ENCODE data around the gene CCN2. TPM values are rescaled to one million over a fixed set of nuclear protein-coding genes. Genes with fewer than 3 reads are reported as not detected.
"Not testable (repeated sequence)": the region's sequence is repeated elsewhere in the genome, so short reads cannot be mapped to it uniquely, and the experiment has no call there.

Gene CCN2
- total RNA-seq, 4 donors from 2014 or later: 418 to 749 (median 509) TPM

DNA sequence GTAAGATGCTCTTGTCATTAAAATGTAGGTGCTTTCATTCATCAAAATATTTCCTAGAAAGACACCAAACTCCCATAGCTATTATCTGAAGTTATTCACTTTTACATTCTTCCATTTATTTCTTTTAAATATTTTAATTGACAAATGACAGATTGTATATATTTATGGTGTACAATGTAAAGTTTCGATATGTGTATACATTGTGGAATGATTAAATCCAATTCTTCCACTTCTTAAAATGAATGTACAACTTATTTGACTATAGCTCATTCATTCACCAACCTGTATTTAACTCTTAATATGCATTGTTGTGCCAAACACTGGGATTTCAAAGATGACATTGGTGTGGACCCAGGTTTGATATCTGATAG, 41.0 kb downstream of the CCN2 start:
- TF ChIP-seq POLR2AphosphoS5 (IDR thresholded peaks at IDR 0.05) (no peak), EP300 (IDR thresholded peaks at IDR 0.05) (no peak), POLR2A (IDR thresholded peaks at IDR 0.05; ENCODE audit: low read depth) (no peak)
- TF ChIP-seq, protein P1, sequence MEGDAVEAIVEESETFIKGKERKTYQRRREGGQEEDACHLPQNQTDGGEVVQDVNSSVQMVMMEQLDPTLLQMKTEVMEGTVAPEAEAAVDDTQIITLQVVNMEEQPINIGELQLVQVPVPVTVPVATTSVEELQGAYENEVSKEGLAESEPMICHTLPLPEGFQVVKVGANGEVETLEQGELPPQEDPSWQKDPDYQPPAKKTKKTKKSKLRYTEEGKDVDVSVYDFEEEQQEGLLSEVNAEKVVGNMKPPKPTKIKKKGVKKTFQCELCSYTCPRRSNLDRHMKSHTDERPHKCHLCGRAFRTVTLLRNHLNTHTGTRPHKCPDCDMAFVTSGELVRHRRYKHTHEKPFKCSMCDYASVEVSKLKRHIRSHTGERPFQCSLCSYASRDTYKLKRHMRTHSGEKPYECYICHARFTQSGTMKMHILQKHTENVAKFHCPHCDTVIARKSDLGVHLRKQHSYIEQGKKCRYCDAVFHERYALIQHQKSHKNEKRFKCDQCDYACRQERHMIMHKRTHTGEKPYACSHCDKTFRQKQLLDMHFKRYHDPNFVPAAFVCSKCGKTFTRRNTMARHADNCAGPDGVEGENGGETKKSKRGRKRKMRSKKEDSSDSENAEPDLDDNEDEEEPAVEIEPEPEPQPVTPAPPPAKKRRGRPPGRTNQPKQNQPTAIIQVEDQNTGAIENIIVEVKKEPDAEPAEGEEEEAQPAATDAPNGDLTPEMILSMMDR (IDR thresholded peaks at IDR 0.05): no peak
- Histone ChIP-seq H3K4me1 (peaks cover 0 to 4% (median 3%) of the 10 kb centered on the region in 4 donors), H3K4me3 (no peak overlapping the region), H3K27ac (replicated peaks in 1 of 4) (no peak overlapping the region), H3K27me3 (peaks cover 0 to 2% (median 0%) of the 10 kb centered on the region in 4 donors), H3K36me3 (no peaks in the 10 kb centered on the region), H3K9me3 (no peaks in the 10 kb centered on the region)
- WGBS: 79% methylated on average over 1 of the region's 1 CpG
- intact Hi-C loops (cut with DNase I): loop anchor here (5.0 to 10.0 kb wide), 2 partner anchors 218 to 575 kb away; no protein-coding TSS in a partner anchor
- DNase-seq (ENCODE audit: extremely low spot score): no peak

- DNase-seq (ENCODE audit: extremely low spot score): no peak
- no peaks in the 10 kb centered on the region for H3K4me1 ChIP-seq
- WGBS: 58% methylated on average over 4 of the region's 4 CpGs
- no peak overlapping the region for H3K4me3 ChIP-seq
- intact Hi-C loops (cut with DNase I): loop anchor here (5.0 to 10.0 kb wide), 2 partner anchors 217 to 575 kb away; no protein-coding TSS in a partner anchor
- H3K27ac ChIP-seq (replicated peaks in 1 of 4): no peak overlapping the region
- no peaks in the 10 kb centered on the region for H3K9me3 ChIP-seq
- no peak for TF ChIP-seq POLR2AphosphoS5 (IDR thresholded peaks at IDR 0.05)
- no peak for TF ChIP-seq EP300 (IDR thresholded peaks at IDR 0.05)
- TF ChIP-seq POLR2A (IDR thresholded peaks at IDR 0.05; ENCODE audit: low read depth): no peak
- TF ChIP-seq, protein P1 (IDR thresholded peaks at IDR 0.05): peak; percentile 82 to 94 (median 87)
- peaks cover 0 to 2% (median 0%) of the 10 kb centered on the region in 4 donors for H3K27me3 ChIP-seq
- H3K36me3 ChIP-seq: no peaks in the 10 kb centered on the region
Observed at GRCh38 chr6:131909408-131910218, 41.6 kb downstream of the CCN2 start.

GRCh38 chr6:131908787-131909186, 42.4 kb downstream of the CCN2 start:
- H3K27me3 ChIP-seq; H3K36me3 ChIP-seq; H3K4me1 ChIP-seq; H3K9me3 ChIP-seq; intact Hi-C loops (cut with DNase I); H3K4me3 ChIP-seq; H3K27ac ChIP-seq (replicated peaks in 1 of 4); DNase-seq (ENCODE audit: extremely low spot score): not testable (repeated sequence)
- WGBS: 92% methylated on average over 3 of the region's 3 CpGs

GRCh38 chr6:131903734-131904133, 47.4 kb downstream of the CCN2 start:
- H3K36me3 ChIP-seq; DNase-seq (ENCODE audit: extremely low spot score); H3K27ac ChIP-seq (replicated peaks in 1 of 4); H3K4me3 ChIP-seq; H3K27me3 ChIP-seq; intact Hi-C loops (cut with DNase I); H3K9me3 ChIP-seq; H3K4me1 ChIP-seq: not testable (repeated sequence)
- 93% methylated on average over 12 of the region's 12 CpGs for WGBS

DNA sequence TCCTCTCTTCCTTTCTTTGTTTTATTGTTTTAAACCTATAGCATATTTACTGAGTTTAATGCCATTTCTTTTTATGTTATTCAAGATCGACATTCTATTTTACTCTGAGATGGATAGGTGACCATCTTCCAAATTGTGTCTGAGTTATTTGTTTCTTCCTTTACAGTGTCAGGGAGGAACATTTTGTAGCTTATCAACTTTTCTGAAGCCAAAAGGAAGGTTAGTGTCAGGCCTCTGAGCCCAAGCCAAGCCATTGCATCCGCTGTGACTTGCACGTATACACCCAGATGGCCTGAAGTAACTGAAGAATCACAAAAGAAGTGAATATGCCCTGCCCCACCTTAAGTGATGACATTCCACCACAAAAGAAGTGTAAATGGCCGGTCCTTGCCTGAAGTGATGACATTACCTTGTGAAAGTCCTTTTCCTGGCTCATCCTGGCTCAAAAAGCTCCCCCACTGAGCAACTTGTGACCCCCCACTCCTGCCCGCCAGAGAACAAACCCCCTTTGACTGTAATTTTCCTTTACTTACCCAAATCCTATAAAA, 49.8 kb downstream of the CCN2 start:
- H3K4me3 ChIP-seq; H3K27ac ChIP-seq (replicated peaks in 1 of 4); H3K4me1 ChIP-seq; intact Hi-C loops (cut with DNase I); DNase-seq (ENCODE audit: extremely low spot score); H3K36me3 ChIP-seq; H3K27me3 ChIP-seq: not testable (repeated sequence)
- peaks cover 0 to 11% (median 6%) of the 10 kb centered on the region in 4 donors for H3K9me3 ChIP-seq
- WGBS: 97% methylated on average over 5 of the region's 5 CpGs

GRCh38 chr6:131900231-131900630, 50.9 kb downstream of the CCN2 start:
- Histone ChIP-seq H3K4me3 (no peak overlapping the region), H3K27ac (replicated peaks in 1 of 4) (no peak overlapping the region), H3K27me3 (no peaks in the 10 kb centered on the region), H3K36me3 (no peaks in the 10 kb centered on the region), H3K4me1 (peaks cover 0 to 7% (median 3%) of the 10 kb centered on the region in 4 donors), H3K9me3 (peaks cover 0 to 11% (median 6%) of the 10 kb centered on the region in 4 donors)
- TF ChIP-seq, protein P1 (IDR thresholded peaks at IDR 0.05): no peak
- TF ChIP-seq POLR2AphosphoS5 (IDR thresholded peaks at IDR 0.05) (no peak), EP300 (IDR thresholded peaks at IDR 0.05) (no peak), POLR2A (IDR thresholded peaks at IDR 0.05; ENCODE audit: low read depth) (no peak)
- intact Hi-C loops (cut with DNase I): no loop called here
- DNase-seq (ENCODE audit: extremely low spot score): no peak

Measured in esophagus muscularis mucosa (tissue), 4 donors.